Measurements from ENCODE around the gene KRT79. TPM values are rescaled to one million over a fixed set of nuclear protein-coding genes. Genes with fewer than 3 reads are reported as not detected.
"Not testable (repeated sequence)": the region's sequence is repeated elsewhere in the genome, so short reads cannot be mapped to it uniquely, and the experiment has no call there.

KRT79 gene
- 0.32 TPM for total RNA-seq

- no peak for ATAC-seq
These were observed at the start of gene KRT79 for GRCh38 chr12:52833922-52834726. TSS of gene KRT79 (minus strand) at chr12:52834311. CDS start at chr12:52834260, 51 bp downstream.

DNA sequence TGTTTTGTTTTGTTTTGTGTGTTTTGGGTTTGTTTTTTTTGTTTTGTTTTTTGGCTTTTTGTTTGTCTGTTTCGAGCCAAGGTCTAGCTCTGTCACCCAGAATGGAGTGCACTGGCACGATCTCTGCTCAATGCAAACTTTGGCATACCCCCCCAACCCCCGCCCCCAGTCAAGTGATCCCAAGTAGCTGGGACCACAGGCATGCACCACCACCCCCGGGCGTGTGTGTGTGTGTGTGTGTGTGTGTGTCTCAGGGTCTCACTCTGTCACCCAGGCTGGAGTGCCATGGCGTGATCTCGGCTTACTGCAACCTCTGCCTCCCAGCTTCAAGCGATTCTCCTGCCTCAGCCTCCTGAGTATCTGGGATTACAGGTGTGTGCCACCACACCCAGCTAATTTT, 46.4 kb upstream of the KRT79 start:
- ATAC-seq: not testable (repeated sequence)

DNA sequence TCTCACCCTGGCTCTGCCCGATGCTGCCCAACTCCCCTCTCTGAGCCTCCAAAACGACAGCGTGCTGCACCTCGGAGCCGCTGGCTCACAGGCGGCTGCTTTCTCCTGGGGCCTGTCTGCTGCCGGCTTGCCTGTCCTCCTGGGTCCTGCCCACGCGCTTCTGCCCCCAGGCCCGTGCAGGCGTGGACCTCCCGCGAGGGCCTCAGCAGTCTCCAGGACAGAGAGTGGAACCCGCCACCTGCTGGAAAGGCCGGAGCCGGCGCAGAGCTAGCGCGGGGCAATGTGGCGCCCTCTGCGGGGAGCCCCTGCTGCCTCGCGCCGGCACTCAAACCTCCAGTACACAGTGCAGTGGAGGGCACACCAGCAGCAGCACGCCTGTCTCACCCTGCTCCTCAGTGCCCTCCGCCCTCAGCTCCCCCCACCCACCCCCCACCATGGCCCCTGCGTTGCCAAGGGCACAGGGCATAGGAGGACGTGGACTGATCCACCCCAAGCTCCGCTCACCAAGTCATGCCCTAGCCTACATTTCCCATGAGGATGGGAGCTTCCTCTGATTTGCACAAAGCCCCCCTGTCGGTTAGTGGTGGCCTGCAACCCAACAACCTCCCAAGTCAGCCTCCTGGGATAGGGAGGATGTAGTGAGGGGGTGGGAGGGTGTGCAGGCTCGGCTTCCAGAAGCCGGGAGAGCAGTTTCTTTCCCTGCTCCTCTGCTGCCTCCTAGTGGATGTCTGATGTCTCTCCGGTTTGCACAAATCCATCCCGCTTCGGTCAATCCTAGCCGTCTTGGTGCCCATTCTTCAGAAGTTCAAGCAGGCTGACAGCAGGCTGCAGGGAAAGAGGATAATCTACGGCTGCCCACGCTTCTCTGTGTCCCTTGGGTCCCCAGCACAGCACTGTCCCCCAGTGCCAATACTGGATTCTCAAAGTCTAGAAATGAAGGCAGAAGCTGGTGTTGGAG, 45.6 kb upstream of the KRT79 start:
- peak; percentile 69 for ATAC-seq

DNA sequence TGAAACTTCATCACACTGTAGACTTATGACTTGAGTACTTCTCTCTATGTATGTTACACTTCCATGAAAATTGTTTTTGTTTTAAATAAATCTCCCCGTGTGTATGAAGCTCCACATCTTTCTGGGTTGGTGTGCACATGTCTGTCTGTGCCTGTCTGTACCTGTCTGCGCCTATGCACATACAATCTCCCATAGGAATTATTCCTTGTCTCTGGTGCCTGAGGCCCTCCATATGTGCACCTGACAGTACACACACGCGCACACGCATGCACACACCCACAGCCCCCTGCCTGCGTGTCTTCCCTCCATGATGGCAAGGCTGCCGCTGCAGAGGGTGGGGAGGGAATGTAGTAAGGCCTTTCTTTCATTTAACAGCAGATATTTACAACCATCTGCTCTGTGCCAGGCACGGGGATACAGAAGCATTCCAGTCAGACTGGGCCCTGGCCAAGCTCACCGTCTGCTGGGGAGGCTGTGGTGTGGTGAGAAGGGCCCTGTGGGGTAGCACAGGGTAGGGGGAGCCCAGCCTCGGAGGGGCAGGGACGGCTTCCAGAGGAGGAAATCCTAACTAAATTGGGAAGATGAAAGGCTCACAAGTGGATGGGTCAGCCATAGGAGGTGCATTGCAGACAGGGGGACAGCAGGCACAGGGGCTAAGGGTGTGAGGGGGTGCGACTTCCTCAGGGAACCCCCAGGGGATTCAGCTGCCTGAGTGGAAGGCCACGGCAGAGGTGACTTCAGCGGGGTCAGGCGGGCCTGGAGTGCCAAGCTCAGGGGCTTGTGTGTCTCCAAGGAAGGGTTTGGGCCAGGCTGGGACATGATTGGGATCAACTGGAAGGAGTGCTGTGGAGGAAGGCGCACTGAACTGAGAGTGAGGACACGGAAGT, 44.6 kb upstream of the KRT79 start:
- ATAC-seq: peak; percentile 12

DNA sequence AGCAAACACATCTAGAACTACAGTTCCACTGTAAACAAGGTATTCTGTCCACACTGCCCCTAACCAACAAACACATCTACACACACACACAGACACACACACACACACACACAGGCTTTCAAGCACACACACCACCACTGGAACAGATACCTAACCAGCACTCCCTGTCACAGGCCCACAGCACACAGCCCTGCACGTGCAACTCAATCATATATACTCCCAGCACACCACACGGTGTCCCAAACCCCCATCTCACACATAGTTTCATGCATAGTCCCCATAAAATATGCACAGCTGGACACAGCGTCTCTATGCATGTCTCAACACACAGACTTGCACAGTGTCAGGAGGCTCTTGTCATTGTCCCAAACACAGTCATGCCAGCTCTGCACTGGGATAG, 43.1 kb upstream of the KRT79 start:
- no peak for ATAC-seq

DNA sequence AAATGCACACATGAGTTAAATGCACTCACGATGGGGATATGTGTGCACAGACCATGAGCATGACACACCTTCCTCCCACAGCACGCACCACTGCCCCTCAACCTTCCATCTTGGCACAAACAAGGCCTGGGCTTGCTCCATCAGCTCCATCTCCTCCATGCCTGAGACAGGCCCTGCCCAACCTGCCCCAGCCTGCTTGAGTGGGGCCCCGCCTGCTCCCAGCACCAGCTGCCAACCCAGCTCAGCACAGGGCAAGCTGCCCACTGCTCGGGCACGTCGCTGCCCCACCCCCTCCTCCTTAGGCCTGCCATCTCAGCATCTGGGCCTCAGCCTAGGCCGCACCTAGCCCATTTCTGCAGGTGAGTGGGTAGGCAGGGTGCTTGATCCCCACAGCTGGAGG, 42.3 kb upstream of the KRT79 start:
- ATAC-seq: peak; percentile 76

GRCh38 chr12:52874573-52875435, 40.7 kb upstream of the KRT79 start:
- no peak for ATAC-seq

DNA sequence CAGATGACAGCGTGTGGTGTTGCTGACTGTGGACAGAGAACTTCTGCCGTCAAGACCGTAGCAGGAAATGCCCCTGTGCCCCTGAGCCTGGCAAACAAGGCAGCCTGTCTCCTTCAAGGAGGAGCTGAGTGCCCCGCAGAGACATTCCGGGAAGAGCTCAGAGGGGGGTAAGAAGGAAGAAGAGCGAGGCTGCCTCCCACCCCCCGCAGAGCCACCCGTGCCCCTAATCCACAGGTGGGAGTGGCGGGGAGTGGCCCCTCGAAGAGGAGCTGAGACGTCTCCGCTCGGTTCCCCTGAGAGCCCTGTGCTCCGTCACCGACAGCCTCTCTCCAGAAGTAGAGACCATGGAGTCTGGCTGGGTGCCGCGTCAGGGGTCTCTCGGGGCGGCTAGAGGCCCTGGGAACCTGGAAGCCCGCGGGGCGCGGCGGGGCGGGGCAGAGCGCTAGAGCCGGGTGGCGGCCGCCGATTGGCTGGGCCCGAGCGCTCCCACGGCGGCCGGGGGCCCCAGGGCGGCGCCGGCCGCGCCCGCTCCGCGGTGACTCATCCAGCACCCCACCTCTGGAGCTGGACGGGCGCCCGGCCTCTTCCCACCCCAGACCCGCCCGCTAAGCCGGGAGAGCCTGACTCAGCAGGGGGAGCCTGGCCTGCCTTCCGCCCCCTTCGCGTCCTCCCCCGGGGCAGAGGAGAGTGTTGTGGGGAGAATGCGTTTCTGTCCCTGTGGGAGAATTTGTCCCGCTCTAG, 39.9 kb upstream of the KRT79 start:
- peak; percentile 59 for ATAC-seq

- no peak for ATAC-seq
These were observed 39.4 kb upstream of the KRT79 start for GRCh38 chr12:52873513-52873831.

GRCh38 chr12:52872644-52873389, 38.7 kb upstream of the KRT79 start:
- ATAC-seq: no peak

GRCh38 chr12:52871291-52872039, 37.4 kb upstream of the KRT79 start:
- ATAC-seq: peak; percentile 76

GRCh38 chr12:52870361-52871290, 36.5 kb upstream of the KRT79 start:
- ATAC-seq: peak; percentile 65

DNA sequence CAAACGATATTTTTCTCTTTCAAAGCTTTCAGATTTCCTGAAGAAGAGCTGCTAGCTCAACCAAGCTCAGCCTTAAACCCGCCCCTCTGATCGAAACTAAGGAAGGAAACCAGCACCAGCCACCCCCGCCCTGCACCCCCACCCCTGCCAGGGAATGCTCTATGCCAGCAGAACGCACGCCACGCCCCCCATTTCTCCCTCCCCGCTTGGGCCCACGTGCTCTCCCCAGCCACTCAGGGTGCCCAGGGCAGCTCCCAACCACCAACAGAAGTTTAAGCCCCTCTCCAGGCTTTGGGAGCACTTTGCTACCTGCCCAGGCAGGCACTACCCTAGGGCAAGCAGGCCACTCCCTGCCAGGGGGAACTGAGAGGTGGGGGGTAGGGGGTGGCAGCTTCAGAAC, 33.5 kb upstream of the KRT79 start:
- peak; percentile 80 for ATAC-seq

GRCh38 chr12:52867152-52867551, 33.0 kb upstream of the KRT79 start:
- peak; percentile 18 for ATAC-seq

DNA sequence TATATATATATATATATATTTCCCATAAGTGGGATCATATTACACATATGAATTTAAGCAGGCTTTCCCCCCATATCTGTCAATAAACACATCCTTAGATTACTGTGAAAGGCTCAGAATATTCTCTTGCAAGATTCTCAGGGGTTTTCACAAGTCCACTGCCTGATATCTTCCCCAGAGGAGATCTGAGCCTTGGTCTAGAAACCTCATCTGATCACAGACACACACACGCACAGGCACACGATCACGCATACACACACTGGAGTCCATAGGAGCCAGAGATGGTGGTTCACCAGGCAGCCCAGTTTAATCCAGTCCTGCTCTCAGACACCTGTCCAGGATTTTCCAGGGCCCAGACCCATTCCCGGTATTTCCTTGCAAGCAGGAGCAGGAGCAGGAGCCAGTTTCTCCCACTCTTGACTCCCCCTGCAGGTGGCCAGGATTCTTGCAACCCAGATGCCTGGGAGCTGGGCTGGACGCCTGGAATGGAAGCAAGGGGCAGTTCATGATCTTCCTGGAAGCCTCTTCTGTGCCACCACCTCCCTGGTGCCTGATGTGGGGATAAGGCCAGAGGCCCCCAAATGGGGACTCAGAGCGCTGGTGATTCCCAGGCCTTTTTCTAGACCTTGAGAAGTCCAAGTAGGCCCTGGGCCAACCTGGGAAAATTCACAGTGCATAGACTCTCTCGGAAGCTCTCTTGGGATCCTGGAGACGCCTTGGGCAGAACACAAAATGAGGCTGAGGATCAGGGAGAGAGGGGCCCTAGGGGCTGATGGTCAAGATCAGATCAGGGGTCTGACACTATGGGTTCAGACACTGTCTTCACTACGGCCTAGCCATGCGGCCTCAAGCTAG, 31.2 kb upstream of the KRT79 start:
- no peak for ATAC-seq

DNA sequence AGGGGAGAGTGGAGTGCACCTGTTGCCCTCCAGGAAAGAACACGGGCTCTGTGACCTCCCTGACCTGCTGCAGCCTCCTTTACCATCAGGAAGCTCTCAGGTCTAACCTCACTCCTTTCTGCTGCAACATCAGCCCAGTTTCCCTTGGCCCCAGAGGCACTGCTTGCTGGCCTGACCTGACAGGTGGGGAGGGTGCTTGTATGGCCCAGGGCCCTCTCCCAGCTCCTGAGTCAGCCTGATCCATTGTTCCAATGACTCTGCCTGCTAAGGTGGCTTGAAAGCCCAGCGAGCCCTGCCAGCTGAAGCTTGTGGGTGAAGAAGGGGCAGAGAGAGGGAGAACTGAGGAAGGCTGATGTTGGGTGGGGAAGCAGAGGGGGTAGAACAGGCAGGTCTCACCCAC, 27.9 kb upstream of the KRT79 start:
- peak; percentile 74 for ATAC-seq

- ATAC-seq: no peak
These were observed 27.4 kb upstream of the KRT79 start for GRCh38 chr12:52861511-52861910.

Measured in esophagus mucosa (tissue), 1 donor.